Fibroblast of skin of left biceps (primary cell): ENCODE measurements around the gene ARHGAP42.

Source experiments
- DNase-seq, 2 experiments: peaks; one replicate each; pipeline ENCODE4 v3.0.0-alpha.2; 2013; ENCODE audit warnings: low read depth in 2 of 2

The ARHGAP42 gene

DNA sequence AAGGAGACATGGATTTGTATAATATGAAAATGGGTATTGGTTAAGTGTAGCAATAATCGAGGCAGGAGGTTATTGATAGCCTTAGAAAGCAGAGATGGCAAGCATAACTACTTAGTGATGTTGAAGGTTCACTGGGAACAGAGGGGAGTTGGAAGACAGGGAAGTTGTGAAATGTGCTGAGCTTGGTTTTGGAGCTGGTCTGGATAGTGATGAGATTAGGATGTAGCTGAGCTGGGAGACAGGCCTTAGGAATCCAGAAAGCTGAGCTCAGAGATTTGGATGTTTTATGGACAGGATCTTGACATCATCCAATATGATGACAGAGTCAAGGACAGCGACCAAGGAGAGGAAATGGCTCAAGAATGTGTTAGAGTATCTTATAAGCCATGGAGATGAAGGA, 113.1 kb downstream of the ARHGAP42 start:
- DNase-seq = no peak

DNA sequence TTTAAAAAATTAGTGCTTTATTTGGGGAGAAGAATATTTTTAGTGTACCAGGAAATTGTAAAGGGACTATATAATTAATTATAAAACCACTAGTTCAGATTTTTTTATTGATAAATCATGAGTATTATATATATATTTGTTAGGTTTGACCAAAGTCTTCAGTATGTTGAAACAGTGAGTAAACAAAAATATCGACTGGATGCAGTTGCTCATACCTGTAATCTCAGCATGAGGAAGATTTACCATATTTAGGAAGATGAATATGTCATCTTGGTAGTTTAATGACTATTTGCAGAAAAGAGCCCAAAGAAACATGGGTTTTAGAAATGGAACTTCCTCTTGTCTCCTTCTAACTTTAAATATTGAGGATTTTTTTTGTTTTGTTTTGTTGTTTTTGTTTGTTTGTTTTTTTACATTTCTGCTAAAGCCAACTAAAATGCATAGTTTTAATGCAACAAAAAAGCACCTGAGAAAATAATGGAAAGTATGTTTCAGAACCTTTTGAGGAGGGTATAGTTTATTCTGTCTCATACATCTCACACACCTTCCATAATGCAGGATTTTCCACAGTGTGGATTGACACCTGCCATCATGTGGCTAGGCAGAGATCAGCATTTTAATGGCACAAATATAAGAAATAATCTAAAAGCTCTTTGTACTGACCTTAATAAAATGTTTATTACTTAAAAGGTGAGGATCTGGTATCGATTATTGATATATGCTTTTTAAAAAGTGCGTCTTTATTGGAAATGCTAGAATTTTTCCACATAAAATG, 114.3 kb downstream of the ARHGAP42 start:
- DNase-seq = no peak

DNA sequence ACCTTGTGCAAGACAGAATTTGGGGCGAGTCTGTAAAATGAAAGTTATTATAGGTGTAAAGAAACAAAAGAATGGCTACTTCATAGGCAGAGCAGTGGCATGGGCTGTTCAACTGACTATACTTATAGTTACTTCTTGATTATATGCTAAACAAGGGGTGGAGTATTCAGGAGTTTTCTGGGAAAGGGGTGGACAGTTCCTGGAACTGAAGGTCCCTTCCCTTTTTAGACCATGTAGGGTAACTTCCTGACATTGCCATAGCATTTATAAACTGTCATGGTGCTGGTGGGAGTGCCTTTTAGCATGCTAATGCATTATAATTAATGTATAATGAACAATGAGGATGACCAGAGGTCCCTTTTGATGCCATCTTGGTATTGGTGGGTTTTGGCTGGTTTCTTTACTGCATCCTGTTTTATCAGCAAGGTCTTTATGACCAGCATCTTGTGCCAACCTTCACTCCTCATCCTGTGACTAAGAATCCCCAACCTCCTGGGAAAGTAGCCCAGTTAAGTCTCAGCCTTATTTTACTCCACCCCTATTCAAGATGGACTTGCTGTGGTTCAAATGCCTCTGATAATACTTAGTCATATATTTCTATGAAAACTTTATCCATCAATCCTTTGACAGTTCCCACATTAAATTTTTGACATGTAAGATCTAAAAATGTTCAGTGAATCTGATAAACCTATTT, 118.6 kb downstream of the ARHGAP42 start:
- DNase-seq = no peak

DNA sequence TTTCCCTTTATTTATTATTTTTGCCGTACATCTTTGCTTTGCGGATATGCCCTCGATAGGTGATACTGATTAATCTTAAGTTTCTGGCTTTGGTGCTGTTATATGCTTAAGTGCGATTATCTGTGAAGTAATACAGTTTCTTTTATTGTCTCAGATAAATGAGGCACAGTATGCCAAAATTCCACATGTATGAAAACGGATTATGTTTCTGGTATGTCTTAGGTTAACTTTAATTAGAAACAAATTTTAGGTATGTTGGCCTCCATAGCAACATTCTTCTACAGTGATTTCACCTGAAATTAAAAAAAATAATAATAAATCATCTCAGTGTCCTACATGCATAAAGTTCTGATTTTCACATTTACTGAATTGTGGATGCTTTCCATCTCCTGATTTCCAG, 119.2 kb downstream of the ARHGAP42 start:
- peak in 1 of 2 experiments; percentile 33 for DNase-seq

DNA sequence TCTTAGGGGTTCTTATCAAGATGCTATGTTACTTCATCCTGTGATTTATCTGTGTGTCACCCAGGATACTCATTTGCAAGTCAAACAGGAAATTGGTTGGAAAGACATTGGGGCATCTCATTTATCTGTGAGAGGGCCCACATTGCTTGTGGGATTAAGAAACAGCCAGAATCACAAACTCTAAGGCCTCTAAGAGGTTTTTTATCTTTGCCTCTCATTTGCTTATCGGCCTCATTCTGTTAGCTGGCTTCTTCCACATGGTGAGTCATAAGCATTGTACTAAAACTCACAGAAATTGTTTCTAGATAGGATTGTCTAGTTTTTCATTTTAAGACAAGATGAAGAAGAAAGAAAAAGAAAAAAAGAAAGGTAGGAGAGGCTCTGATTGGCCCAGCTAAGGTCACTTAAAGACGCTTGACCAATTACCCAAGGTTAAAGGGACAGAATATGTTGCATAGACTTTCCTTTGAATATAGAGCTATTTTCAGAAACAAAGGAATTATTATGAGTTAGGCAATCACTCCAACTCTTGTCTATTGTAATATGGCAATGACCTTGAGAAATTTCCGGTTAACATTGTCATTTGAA, 121.9 kb downstream of the ARHGAP42 start:
- no peak for DNase-seq

DNA sequence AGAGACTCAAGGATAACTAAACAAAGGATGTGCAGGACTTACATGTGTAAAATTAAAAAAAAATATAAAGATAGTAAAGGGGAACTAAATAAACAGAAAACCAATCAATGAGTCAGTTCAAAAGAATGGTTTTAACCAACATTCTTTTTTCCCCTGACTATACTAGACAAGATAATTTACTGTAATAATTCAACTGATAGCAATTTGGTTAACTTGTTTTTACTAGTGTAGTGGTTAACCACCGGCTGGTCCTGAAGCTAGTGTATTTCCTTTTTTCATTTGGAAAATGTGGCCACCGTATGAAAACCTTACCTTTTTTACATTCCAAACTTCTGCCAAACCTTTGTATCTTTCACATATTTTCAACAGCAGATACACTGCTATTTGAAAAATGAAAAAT, 123.1 kb downstream of the ARHGAP42 start:
- DNase-seq = peak in 1 of 2 experiments; percentile 52

DNA sequence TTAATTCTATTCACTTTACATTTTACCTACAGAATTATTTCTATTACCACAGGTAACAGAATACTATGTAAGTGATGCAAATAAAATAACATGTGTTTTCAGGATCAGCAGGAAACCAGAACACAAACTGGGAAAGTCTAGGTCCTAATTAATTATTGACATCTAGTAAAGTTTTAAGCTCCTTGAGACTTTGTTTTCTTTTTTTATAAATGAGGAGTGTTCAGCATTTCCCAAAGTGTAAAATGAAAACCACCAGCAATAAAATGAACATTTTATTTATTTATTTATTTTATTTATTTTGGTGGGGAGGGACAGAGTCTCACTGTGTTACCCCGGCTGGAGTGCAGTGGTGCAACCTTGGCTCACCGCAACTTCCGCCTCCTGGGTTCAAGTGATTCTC, 123.6 kb downstream of the ARHGAP42 start:
- no peak for DNase-seq

DNA sequence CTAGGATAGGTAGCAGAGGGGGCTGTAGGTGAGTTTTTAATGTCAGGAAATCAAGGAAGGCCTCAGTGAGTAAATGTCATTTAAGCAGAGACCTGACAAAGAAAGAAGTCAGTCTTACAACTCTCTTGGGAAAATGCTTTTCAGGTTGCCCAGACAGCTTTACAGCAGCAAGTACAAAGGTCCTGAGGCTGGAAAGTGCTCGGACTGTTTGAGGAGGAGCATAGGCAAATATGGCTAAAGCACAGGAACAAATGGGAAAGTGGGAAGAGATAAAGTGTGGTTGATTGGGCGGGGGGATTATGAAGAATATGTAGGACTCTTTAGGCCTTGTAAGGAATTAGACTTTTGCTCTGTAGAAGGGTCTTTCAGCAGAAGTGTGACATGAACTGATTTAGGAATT, 125.4 kb downstream of the ARHGAP42 start:
- no peak for DNase-seq

DNA sequence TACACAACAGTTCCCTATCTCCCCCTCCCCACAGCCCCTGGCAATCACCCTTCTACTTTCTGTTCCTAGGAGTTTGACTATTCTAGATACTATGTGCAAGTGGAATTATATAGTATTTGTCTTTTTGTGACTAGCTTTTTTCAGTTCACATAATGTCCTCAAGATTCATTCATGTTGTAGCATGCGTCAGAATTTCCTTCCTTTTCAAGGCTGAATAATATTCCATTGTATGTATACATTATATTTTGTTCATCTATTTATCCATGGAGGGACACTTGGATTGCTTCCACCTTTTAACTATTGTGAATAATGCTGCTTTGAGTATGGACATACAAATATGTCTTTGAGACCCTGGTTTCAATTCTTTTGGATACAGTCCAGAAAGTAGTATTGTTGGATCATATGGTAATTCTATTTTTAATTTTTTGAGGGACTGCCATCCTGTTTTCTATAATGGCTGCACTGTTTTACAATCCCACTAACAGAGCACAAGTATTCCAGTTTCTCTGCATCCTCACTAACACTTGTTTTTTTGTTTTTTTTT, 128.8 kb downstream of the ARHGAP42 start:
- DNase-seq = no peak

DNA sequence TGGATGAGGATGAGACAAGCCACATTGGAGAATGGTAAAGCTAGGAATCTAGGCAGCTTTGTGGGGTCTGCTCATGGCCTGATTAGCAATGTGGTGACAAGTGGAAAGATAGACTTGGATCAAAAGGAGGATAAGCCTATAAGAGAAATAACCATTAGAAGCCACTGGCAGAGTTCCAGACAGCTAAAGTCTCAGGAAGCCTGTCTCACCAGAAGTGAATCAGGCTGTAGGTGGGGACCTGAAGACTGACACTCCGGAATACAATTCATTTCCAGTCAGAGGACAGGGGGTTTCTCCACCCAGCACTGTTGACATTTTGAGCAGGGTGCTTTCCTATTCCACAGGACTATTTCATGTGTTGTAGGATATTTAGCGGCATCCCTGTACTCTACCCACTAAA, 129.7 kb downstream of the ARHGAP42 start:
- no peak for DNase-seq

DNA sequence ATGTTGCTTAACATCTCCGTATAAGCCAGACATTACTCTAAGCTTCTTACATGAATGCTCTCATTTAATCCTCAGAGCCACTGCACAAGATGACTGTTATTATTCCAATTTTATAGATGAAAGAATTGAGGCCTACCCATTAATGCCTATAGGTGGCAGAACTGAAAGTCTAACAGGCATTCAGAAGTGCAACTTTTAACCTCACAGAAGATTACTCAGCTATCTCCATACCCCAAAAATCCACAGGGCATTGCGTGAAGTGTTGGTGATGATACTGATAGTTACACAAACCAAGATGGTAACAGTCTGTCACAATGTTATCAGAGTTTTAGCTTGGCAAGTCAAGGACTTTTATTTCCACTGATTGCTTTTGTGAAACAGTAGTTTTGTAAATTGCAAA, 130.5 kb downstream of the ARHGAP42 start:
- no peak for DNase-seq

DNA sequence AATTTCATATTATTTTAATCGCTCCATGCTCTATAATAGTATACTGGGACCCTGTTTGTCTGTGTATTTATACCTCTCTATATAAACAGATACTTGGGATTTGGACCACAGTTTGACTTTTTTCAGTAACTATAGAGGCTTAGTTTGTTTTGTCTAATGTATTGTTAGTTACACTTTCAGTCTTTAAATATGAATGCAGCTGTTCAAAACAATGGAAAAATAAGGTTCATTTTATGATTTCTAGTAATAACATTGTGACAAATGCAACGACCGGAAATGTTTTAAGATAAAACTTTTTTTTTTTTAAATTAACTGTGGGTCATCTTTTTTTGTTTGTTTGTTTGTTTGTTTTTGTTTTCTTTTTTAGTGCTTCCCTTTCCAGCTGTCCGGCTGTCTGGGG, 133.5 kb downstream of the ARHGAP42 start:
- no peak for DNase-seq

DNA sequence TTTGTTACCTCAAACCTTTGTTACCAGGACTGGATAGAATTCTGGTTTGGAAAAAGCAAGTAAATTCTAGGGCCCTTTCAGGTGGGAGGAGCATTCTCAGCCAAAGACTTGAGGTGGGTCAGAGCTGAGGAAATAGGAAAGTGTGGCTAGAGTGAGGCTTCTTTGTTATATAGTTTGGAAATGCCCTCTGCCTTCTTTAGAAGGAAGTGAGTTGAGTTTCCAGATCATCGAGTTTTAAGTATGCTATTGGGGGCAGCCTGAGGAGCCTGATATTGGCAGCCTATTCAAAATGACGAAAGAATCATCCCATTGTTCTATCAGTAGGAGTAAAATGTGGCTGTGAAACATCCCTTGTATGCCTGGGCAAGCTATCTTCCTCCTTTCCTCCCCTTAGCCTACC, 134.1 kb downstream of the ARHGAP42 start:
- DNase-seq = no peak

DNA sequence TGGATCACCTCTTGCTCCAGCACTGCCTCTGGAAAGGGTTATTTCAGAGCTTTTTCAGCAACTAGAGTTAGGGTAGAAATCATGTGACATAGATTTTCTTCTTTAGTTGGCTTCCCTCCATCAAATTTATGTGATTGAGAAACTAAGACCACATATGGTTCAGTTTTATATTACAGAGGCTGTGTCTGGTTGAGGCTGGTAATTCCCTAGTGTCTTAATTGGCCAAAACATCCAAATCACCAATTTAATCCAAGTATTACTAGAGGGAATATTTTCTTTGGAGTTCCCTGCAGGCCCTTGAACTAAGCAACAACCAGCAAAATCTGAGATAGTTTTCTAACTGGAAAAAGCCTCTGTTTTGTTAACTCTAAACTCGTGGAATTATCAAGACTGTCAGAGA, 136.3 kb downstream of the ARHGAP42 start:
- peak; percentile 75 to 78 for DNase-seq

DNA sequence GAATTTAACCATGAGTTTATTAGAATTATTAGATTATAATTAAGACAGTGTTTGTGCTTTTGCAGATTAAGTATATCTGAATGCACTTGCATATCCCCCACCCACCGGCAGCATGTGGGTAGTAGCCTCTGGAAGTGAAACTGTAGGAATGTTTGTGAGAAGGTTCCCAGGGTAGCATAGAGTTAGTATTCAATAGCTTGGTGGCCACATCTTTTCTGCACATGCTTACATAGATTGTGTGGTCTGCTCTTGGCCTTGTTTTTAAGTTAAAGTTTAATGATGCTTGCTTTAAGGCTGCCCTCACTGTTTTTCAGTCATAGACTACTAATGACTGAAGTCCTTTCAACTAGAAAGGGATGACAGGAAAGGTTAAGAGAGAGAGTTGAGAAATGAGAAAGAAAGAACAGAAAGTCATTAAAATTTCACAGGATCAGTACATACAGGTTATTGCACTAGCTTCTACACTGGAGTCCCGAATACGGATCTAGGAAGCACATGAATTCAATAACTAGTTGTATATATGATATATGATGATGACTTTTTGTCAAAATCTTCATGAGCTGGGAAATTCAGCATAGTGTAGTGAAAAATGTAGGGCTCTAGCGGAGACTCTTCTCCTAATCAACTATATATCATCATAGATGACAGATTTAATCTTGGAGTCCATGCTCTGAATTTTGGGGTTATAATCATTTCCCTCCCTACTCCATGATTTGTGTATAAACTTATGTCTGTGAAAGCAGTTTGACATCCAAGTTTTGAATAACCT, 137.1 kb downstream of the ARHGAP42 start:
- DNase-seq = no peak

DNA sequence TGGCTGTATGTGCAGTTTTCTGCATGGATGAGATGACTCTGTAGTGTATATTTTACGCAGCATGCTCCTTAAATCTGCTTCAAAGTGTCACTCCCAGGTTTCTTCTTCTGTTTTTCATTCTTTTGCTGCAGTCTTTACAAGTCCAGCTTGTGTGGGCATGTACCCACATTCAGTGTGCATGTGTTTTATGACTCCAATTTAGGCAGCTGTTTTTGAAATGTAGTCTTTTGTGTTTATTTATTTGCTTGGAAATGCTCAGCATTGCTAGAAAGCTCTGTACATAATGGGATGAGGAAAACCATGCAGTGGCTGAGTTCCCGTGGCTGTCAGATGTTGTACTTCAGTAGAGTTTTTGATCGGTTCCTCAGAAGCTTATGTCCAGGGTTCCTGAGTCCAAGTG, 138.5 kb downstream of the ARHGAP42 start:
- DNase-seq = no peak

DNA sequence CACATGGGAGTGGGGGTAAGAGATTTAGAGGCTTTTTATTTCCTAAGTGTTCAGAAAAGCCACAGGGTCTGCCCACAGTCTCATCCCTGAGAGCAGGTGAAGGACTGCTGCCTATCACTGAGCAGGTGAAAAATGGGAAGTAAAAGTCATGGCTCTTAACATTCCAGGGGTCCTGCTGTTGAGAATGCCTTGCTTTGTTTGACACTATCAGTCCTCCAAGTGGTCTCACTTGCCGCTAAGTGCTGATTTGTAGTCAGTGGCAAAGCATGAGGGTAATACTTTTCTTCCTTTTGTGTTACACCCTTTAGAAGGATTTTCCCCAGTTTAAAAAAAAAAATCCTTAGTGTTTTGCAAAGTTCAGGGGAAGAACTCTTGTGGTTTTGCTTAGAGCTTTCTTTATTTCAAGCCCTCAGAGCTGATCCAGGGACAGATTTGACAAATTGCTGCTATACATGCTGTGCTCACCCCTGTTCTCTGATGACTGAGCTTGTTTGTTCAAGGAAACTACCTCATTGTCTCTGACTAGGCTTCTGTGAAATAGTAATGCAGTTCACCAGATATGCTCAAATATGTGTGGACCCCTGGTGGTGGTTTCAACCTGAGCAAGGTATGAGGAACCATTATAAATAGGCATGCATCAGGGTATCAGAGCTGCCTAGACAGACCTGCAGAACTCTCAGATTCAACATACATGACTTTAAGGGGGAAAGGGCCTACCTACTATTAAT, 141.0 kb downstream of the ARHGAP42 start:
- DNase-seq = no peak

DNA sequence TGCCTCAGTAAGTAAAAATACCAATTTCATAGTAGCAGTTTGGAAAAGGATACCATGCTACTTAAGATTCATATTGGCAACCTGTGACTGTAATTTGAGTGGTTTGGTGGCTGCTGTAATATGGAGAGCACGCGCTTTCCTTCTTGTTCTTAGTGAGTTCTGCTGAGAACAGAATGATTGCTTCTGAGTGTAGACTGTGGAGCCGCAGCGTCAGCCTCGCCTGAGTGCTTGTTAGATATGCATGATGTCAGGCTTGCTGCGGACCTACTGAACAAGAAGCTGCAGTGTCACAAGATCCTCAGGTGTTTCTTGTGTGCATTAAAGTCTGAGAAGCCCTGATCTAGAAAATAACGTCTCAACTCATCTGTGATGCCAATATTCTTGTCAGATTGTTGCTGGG, 143.2 kb downstream of the ARHGAP42 start:
- DNase-seq = no peak

DNA sequence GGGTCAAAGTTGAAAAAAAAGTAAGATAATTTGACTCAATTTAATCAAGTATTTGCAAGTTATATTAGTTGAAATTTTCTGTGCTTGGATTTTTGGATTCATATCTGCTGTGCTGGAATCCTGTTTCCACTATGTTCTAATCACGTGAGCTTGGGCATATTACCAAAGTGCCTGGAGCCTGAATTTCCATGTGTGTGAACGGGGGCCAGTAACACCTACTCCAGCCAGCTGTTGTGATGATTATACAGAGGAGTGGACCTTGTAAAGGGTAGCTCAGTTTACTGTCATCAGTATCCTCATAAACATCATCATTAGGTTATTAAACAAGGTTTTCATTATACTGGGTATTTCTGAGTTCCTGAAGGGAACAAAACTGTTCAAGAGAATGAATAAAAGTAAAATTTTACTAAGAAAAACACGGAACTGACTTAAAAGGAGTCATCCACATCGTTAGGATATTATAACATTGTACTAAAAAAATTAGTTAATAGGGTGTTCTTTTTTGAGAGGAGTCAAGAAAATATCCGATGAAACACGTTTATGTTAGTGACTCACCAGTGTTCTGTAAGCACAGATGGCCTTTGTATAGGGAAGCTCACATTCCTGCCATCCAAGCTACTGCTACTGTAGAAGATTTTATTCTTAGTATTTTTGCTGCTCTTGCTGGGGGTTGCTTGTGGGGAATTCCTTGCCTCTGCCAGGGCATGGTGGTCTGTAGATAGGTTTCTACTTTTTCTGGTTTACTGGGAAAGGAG, 144.1 kb downstream of the ARHGAP42 start:
- DNase-seq = no peak

DNA sequence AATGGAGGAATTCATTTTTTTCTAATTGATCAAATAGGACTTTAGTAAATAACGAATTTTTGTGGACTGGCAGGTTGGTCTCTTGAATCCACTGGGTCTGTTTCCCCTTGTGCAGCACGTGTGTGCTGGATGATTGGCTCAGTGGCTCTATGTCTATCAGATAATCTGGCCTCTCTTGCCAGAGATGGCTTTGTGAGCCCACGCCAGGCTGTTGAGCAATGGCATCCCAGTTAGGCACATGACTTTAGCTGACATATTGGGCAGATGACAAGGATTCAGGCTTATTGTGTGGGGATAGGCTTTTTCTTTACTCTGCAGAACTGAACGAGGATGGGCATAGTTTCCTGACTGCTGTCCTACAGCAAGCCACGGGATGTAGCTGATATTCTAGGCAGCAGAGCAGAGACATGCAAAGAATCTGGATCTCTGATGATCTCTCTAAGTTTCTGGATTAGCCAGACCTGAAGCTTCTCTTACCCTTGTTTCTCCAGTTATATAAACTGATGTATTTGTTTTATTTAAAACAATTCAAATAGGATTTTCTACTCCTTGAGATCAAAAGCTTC, 144.9 kb downstream of the ARHGAP42 start:
- DNase-seq = no peak
